Measurements from ENCODE around the gene MAN1C1. TPM values are rescaled to one million over a fixed set of nuclear protein-coding genes. Genes with fewer than 3 reads are reported as not detected.

Gene MAN1C1
- total RNA-seq, 4 donors from 2014 or later: 5.0 to 31.1 (median 7.9) TPM

- intact Hi-C loops (cut with DNase I; ENCODE audit: low total_unique reads): no loop called here
- DNase-seq: peak in 1 of 2 donors; percentile 7
Measured at GRCh38 chr1:25647863-25648262, 31.3 kb downstream of the MAN1C1 start.

DNA sequence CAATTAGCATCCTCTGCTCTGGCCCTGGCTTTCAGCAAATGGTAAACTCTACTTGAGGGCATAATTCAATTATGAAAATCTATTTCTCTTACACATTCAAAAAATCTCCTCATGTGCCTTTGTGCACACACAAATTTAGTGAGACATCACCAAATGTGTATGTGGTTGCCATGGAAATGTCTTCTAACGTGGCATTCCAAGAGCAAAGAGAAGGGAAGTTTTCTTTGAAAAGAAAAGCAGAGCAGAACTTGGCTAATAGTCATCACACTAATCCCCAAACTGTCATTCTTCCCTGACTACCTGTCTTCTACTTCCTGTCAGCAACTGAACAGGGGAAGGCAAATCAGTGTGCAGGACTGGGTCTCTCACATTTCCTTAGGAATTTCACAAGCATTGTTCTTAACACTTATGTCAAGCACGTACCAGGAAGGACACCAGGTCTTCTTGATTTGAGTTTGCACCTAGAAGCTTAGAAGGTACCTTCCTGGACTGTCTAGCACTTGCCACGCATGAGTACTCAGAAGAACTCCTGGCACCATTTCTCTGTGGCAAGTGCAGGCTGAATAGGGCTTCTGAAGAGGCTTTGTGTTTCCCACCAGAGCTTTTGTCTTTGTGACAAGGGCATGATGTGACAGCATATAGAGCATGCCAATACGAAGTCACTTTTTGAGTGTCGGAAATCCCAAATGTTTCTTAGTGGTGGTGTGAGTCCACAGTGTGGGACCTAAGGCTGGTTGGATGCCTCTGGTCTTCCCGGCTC is 32.3 kb downstream of the MAN1C1 start:
- TF ChIP-seq, protein P1, sequence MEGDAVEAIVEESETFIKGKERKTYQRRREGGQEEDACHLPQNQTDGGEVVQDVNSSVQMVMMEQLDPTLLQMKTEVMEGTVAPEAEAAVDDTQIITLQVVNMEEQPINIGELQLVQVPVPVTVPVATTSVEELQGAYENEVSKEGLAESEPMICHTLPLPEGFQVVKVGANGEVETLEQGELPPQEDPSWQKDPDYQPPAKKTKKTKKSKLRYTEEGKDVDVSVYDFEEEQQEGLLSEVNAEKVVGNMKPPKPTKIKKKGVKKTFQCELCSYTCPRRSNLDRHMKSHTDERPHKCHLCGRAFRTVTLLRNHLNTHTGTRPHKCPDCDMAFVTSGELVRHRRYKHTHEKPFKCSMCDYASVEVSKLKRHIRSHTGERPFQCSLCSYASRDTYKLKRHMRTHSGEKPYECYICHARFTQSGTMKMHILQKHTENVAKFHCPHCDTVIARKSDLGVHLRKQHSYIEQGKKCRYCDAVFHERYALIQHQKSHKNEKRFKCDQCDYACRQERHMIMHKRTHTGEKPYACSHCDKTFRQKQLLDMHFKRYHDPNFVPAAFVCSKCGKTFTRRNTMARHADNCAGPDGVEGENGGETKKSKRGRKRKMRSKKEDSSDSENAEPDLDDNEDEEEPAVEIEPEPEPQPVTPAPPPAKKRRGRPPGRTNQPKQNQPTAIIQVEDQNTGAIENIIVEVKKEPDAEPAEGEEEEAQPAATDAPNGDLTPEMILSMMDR (IDR thresholded peaks at IDR 0.05): no peak
- TF ChIP-seq POLR2A (IDR thresholded peaks at IDR 0.05): no peak
- no peak for DNase-seq
- H3K27ac ChIP-seq: no peak overlapping the region

More at GRCh38 chr1:25647863-25648262, 31.3 kb downstream of the MAN1C1 start:
- Histone ChIP-seq H3K27ac (no peak overlapping the region), H3K27me3 (no peaks in the 10 kb centered on the region), H3K4me1 (peaks cover 0 to 10% of the 10 kb centered on the region in 2 donors), H3K9me3 (no peaks in the 10 kb centered on the region), H3K4me3 (no peak overlapping the region), H3K36me3 (no peaks in the 10 kb centered on the region)
- TF ChIP-seq, protein P1 (IDR thresholded peaks at IDR 0.05): no peak
- no peak for TF ChIP-seq POLR2A (IDR thresholded peaks at IDR 0.05)

GRCh38 chr1:25649505-25650288 is 33.1 kb downstream of the MAN1C1 start:
- peak in 1 of 2 donors; percentile 4 for DNase-seq
- TF ChIP-seq POLR2A (IDR thresholded peaks at IDR 0.05): no peak
- TF ChIP-seq, protein P1 (IDR thresholded peaks at IDR 0.05): no peak
- Histone ChIP-seq H3K9me3 (no peaks in the 10 kb centered on the region), H3K27ac (peak overlapping the region; percentile 20 to 38), H3K4me3 (no peak overlapping the region), H3K4me1 (peaks cover 0 to 10% of the 10 kb centered on the region in 2 donors), H3K36me3 (no peaks in the 10 kb centered on the region), H3K27me3 (no peaks in the 10 kb centered on the region)
- intact Hi-C loops (cut with DNase I; ENCODE audit: low total_unique reads): no loop called here

More for the DNA sequence above, 32.3 kb downstream of the MAN1C1 start:
- Histone ChIP-seq H3K4me1 (peaks cover 0 to 10% of the 10 kb centered on the region in 2 donors), H3K9me3 (no peaks in the 10 kb centered on the region), H3K36me3 (no peaks in the 10 kb centered on the region), H3K27me3 (no peaks in the 10 kb centered on the region), H3K4me3 (no peak overlapping the region)
- intact Hi-C loops (cut with DNase I; ENCODE audit: low total_unique reads): no loop called here

DNA sequence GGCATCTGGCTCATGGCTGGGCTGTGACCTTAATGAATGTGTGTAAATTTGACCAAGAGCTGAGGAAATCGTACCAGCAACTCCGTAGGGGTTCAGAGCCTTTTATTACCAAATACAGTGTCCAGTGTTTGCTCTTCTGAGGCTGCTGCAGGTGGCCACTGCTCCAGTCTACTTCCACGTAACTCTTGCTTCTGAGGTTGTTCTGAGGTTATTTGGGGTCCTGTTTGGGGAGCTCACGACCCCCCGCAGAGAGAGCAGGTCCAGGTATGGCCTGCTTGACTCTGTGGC is 33.6 kb downstream of the MAN1C1 start:
- intact Hi-C loops (cut with DNase I; ENCODE audit: low total_unique reads): no loop called here
- H3K27ac ChIP-seq: peak overlapping the region; percentile 20 to 38
- no peaks in the 10 kb centered on the region for H3K9me3 ChIP-seq
- TF ChIP-seq, protein P1 (IDR thresholded peaks at IDR 0.05): no peak
- TF ChIP-seq POLR2A (IDR thresholded peaks at IDR 0.05): no peak
- peaks cover 0 to 10% of the 10 kb centered on the region in 2 donors for H3K4me1 ChIP-seq
- no peaks in the 10 kb centered on the region for H3K36me3 ChIP-seq
- no peak overlapping the region for H3K4me3 ChIP-seq
- no peaks in the 10 kb centered on the region for H3K27me3 ChIP-seq
- peak in 1 of 2 donors; percentile 8 for DNase-seq

All from uterus (tissue), 4 donors.